Ovary (tissue), 9 donors: ENCODE measurements around the gene LDHAL6B. TPM values are rescaled to one million over a fixed set of nuclear protein-coding genes. Genes with fewer than 3 reads are reported as not detected.

ENCODE experiments used
- DNase-seq, 5 donors: peaks; one replicate each; pipeline ENCODE4 v3.0.0-alpha.2; 2019 to 2020
- H3K27ac ChIP-seq, 2 donors: fragments of 200-600 bp; one replicate each; pipeline versions ENCODE4 v1.5.1 to v1.8.0; 2019 to 2022
- H3K27me3 ChIP-seq: fragments of 200-600 bp; one replicate; pipeline ENCODE4 v1.8.0; 2022
- H3K36me3 ChIP-seq: fragments of 200-600 bp; sonication (generic); one replicate; pipeline ENCODE4 v1.5.1; 2019
- H3K4me1 ChIP-seq: one replicate; pipeline ENCODE4 v1.8.1; 2013; ENCODE audit warnings: mild to moderate bottlenecking, moderate library complexity; ENCODE audit not compliant: insufficient read depth
- H3K4me3 ChIP-seq: fragments of 200-600 bp; sonication (generic); one replicate; pipeline ENCODE4 v1.5.1; 2017
- H3K9me3 ChIP-seq, 2 donors: fragments of 200-600 bp in 1 of 2; sonication (generic) in 1 of 2; one replicate each; pipeline versions ENCODE4 v1.5.1 to v1.8.1; 2013 to 2019; ENCODE audit warnings: mild to moderate bottlenecking in 1 of 2, moderate library complexity in 1 of 2
- EP300 ChIP-seq: sonication (generic); formaldehyde crosslinking; IDR thresholded peaks from one replicate; pipeline ENCODE4 v1.6.1; 2017; ENCODE audit warnings: antibody characterized with exemption
- POLR2A ChIP-seq: fragments of 450-650 bp; IDR thresholded peaks from one replicate; pipeline ENCODE4 v1.6.1; 2017; ENCODE audit warnings: antibody characterized with exemption, mild to moderate bottlenecking, moderate library complexity
- WGBS, 3 donors: extraction: QIAGEN DNeasy Blood & Tissue Kit in 1 of 3; methylation state at CpG; one replicate each; pipeline versions ENCODE4 v1.1.5 to v1.1.7; 2013 to 2017; 5-methylcytosine and 5-hydroxymethylcytosine counted together
- intact Hi-C, 4 donors: fragments of 100-400 bp; cut with DNase I; formaldehyde crosslinking; loops; one replicate each; pipeline versions ENCODE4 v1.11.0 to v1.15.1; 2022 to 2023
- polyA plus RNA-seq, 2 donors: library from polyadenylated mRNA; stranded (reverse); fragments of 200-250 nt in 1 of 2; fragments of 350-450 nt in 1 of 2; fragmentation: Illumina TruSeq in 1 of 2; extraction: RNeasy Lipid Tissue Mini Kit (QIAGEN cat#74804) in 1 of 2; gene quantifications; one replicate each; pipeline ENCODE4 v1.2.3, GENCODE V29; 2013 to 2014
- total RNA-seq, 7 donors: library from RNA; depleted of rRNA in 2 of 7; stranded (reverse); fragments of >200 nt in 2 of 7; fragmentation: NEBNext Ultra II Directional in 3 of 7; extraction: Animal tissue kit (Norgen Biotek cat#: 25700) in 3 of 7; gene quantifications; one replicate each; pipeline versions ENCODE4 v1.1.0 to v1.2.4, GENCODE V29; 2016 to 2023
- TF ChIP-seq, protein P1 (sequence below), 3 donors: fragments of 450-650 bp in 2 of 3; fragments of 200-600 bp in 1 of 3; IDR thresholded peaks; one replicate each; pipeline versions ENCODE4 v1.5.1 to v1.8.0; 2016 to 2022; ENCODE audit warnings: antibody characterized with exemption in 3 of 3, mild to moderate bottlenecking in 1 of 3
- donor health status: DM: no; HTN: no; CAD: no; lungs with moderate emphysema.
- donor health status: DM: no; HTN: no; CAD: no.
- donor health status: Bipolar disorder and iron deficiency.
- donor health status: DM: yes; HTN: yes; CAD: no.
- donor health status: DM: no; HTN: no; CAD: no.
- donor health status: DM: yes; HTN: yes; CAD: no.

Gene LDHAL6B
- total and polyA plus RNA-seq, 9 donors = not detected

GRCh38 chr15:59210186-59210585 is 3.5 kb downstream of the LDHAL6B start:
- H3K9me3 ChIP-seq = no peaks in the 10 kb centered on the region
- no peaks in the 10 kb centered on the region for H3K4me1 ChIP-seq
- TF ChIP-seq EP300 = no peak
- TF ChIP-seq, protein P1, sequence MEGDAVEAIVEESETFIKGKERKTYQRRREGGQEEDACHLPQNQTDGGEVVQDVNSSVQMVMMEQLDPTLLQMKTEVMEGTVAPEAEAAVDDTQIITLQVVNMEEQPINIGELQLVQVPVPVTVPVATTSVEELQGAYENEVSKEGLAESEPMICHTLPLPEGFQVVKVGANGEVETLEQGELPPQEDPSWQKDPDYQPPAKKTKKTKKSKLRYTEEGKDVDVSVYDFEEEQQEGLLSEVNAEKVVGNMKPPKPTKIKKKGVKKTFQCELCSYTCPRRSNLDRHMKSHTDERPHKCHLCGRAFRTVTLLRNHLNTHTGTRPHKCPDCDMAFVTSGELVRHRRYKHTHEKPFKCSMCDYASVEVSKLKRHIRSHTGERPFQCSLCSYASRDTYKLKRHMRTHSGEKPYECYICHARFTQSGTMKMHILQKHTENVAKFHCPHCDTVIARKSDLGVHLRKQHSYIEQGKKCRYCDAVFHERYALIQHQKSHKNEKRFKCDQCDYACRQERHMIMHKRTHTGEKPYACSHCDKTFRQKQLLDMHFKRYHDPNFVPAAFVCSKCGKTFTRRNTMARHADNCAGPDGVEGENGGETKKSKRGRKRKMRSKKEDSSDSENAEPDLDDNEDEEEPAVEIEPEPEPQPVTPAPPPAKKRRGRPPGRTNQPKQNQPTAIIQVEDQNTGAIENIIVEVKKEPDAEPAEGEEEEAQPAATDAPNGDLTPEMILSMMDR (IDR thresholded peaks at IDR 0.05) = no peak
- intact Hi-C loops = no loop called here
- H3K27ac ChIP-seq = no peak overlapping the region
- WGBS, 3 donors = 93 to 96% (median 95%) methylated on average over 2 of the region's 2 CpGs
- H3K4me3 ChIP-seq = no peak overlapping the region
- DNase-seq = no peak
- H3K27me3 ChIP-seq = no peaks in the 10 kb centered on the region
- H3K36me3 ChIP-seq = no peaks in the 10 kb centered on the region

DNA sequence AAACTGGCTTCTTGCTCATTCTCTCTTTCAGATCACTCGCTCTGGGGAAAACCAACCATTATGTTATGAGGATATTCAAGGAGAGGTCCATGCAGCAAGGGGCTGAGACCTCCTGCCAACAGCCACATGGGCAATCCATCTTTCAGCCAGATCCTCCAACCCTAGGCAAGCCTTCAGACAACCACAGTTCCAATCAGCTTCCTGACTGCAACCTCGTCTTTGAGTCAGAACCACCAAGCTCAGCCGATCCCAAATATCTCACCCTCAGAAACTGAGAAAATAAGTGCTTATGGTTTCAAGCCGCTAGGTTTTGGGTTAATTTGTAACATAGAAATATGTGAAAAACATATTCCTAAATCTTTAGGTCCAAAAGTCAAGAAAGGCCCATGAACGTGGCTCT is 10.3 kb downstream of the LDHAL6B start:
- WGBS, 3 donors = 93 to 95% (median 93%) methylated on average over 5 of the region's 5 CpGs
- Histone ChIP-seq H3K9me3 (no peaks in the 10 kb centered on the region), H3K4me3 (no peak overlapping the region), H3K36me3 (no peaks in the 10 kb centered on the region), H3K4me1 (no peaks in the 10 kb centered on the region), H3K27me3 (no peaks in the 10 kb centered on the region), H3K27ac (no peak overlapping the region)
- intact Hi-C loops = no loop called here
- TF ChIP-seq EP300 = no peak
- no peak for TF ChIP-seq POLR2A
- TF ChIP-seq, protein P1 (IDR thresholded peaks at IDR 0.05) = no peak
- no peak for DNase-seq

DNA sequence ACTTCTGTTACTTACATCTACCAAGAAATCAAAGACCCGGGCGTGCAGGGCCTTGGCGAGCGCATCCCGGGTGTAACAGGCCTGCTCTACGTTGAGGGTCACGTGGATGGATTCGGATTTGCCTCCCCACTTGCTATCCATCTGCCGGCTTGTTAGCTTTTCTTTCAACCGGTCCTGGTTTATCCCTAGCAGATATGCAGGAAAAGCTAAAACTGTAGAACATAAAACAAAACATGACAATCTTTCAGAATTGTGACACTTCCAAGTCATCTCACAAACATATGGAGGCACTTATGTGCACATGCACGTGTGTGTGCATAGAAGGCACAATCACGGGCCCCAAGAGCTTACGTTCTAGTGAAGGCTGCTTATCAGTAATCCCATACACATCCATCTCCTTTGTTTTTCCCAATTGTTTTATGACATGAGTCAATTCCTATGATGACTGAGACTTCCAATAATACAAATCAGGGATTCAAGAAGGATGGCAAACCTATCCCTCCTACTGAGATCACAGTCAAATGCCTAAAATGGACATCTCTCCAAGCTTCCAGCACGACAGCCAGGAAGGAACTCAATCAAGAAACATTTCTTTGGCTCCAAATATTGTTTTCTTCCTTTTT is 11.3 kb downstream of the LDHAL6B start:
- no peaks in the 10 kb centered on the region for H3K4me1 ChIP-seq
- TF ChIP-seq POLR2A (no peak), EP300 (no peak)
- TF ChIP-seq, protein P1 (IDR thresholded peaks at IDR 0.05) = no peak
- H3K27me3 ChIP-seq = no peaks in the 10 kb centered on the region
- no peak overlapping the region for H3K27ac ChIP-seq
- 89 to 92% (median 91%) methylated on average over 14 of the region's 14 CpGs for WGBS, 3 donors
- H3K9me3 ChIP-seq = no peaks in the 10 kb centered on the region
- intact Hi-C loops = no loop called here
- H3K4me3 ChIP-seq = no peak overlapping the region
- no peak for DNase-seq
- H3K36me3 ChIP-seq = no peaks in the 10 kb centered on the region

GRCh38 chr15:59218710-59219109 is 12.1 kb downstream of the LDHAL6B start:
- Histone ChIP-seq H3K36me3 (no peaks in the 10 kb centered on the region), H3K27me3 (no peaks in the 10 kb centered on the region), H3K9me3 (no peaks in the 10 kb centered on the region), H3K4me1 (no peaks in the 10 kb centered on the region), H3K27ac (no peak overlapping the region), H3K4me3 (no peak overlapping the region)
- WGBS, 3 donors = 65 to 81% (median 75%) methylated on average over 3 of the region's 3 CpGs
- intact Hi-C loops = no loop called here
- TF ChIP-seq POLR2A = no peak
- TF ChIP-seq, protein P1 (IDR thresholded peaks at IDR 0.05) = no peak
- no peak for TF ChIP-seq EP300
- no peak for DNase-seq
